Mucosa of stomach (tissue), 1 donor: ENCODE data around the gene TMC1.

Experiments used
- H3K27me3 ChIP-seq: one replicate; pipeline ENCODE4 v1.7.0; 2013; ENCODE audit warnings: mild to moderate bottlenecking, low read length; ENCODE audit not compliant: control insufficient read depth, insufficient read depth
- H3K36me3 ChIP-seq: one replicate; pipeline ENCODE4 v1.7.0; 2013; ENCODE audit warnings: low read length; ENCODE audit not compliant: control insufficient read depth, insufficient read depth
- H3K4me1 ChIP-seq: one replicate; pipeline ENCODE4 v1.7.0; 2013; ENCODE audit warnings: mild to moderate bottlenecking, low read length; ENCODE audit not compliant: control insufficient read depth, insufficient read depth
- H3K4me3 ChIP-seq: one replicate; pipeline ENCODE4 v1.7.0; 2013; ENCODE audit warnings: low read length
- H3K9ac ChIP-seq: one replicate; pipeline ENCODE4 v1.7.0; 2013; ENCODE audit warnings: mild to moderate bottlenecking, low read length, moderate library complexity
- H3K9me3 ChIP-seq: one replicate; pipeline ENCODE4 v1.7.0; 2013; ENCODE audit warnings: mild to moderate bottlenecking, low read length, moderate library complexity; ENCODE audit not compliant: control insufficient read depth
- donor health status: Pancreatic carcinoma.

Gene TMC1

GRCh38 chr9:72704688-72705375, 183.4 kb downstream of the TMC1 start:
- no peaks in the 10 kb centered on the region for H3K4me1 ChIP-seq
- no peaks in the 10 kb centered on the region for H3K27me3 ChIP-seq
- no peak overlapping the region for H3K4me3 ChIP-seq
- no peaks in the 10 kb centered on the region for H3K9me3 ChIP-seq
- no peaks in the 10 kb centered on the region for H3K36me3 ChIP-seq
- H3K9ac ChIP-seq: no peak overlapping the region

- H3K9me3 ChIP-seq: no peaks in the 10 kb centered on the region
- no peaks in the 10 kb centered on the region for H3K27me3 ChIP-seq
- no peak overlapping the region for H3K4me3 ChIP-seq
- H3K36me3 ChIP-seq: no peaks in the 10 kb centered on the region
- no peaks in the 10 kb centered on the region for H3K4me1 ChIP-seq
- H3K9ac ChIP-seq: no peak overlapping the region
Measured at GRCh38 chr9:72718503-72718902, 197.1 kb downstream of the TMC1 start.

GRCh38 chr9:72721067-72721466, 199.7 kb downstream of the TMC1 start:
- no peaks in the 10 kb centered on the region for H3K4me1 ChIP-seq
- H3K9ac ChIP-seq: no peak overlapping the region
- H3K36me3 ChIP-seq: no peaks in the 10 kb centered on the region
- H3K27me3 ChIP-seq: no peaks in the 10 kb centered on the region
- H3K4me3 ChIP-seq: no peak overlapping the region
- H3K9me3 ChIP-seq: no peaks in the 10 kb centered on the region

GRCh38 chr9:72726947-72727346, 205.5 kb downstream of the TMC1 start:
- H3K9me3 ChIP-seq: no peaks in the 10 kb centered on the region
- no peak overlapping the region for H3K4me3 ChIP-seq
- no peaks in the 10 kb centered on the region for H3K27me3 ChIP-seq
- H3K36me3 ChIP-seq: no peaks in the 10 kb centered on the region
- no peaks in the 10 kb centered on the region for H3K4me1 ChIP-seq
- no peak overlapping the region for H3K9ac ChIP-seq

GRCh38 chr9:72728031-72728770, 206.8 kb downstream of the TMC1 start:
- H3K9me3 ChIP-seq: no peaks in the 10 kb centered on the region
- no peaks in the 10 kb centered on the region for H3K36me3 ChIP-seq
- H3K9ac ChIP-seq: no peak overlapping the region
- no peak overlapping the region for H3K4me3 ChIP-seq
- no peaks in the 10 kb centered on the region for H3K27me3 ChIP-seq
- no peaks in the 10 kb centered on the region for H3K4me1 ChIP-seq

- no peaks in the 10 kb centered on the region for H3K27me3 ChIP-seq
- H3K9ac ChIP-seq: no peak overlapping the region
- H3K36me3 ChIP-seq: no peaks in the 10 kb centered on the region
- no peaks in the 10 kb centered on the region for H3K4me1 ChIP-seq
- no peaks in the 10 kb centered on the region for H3K9me3 ChIP-seq
- no peak overlapping the region for H3K4me3 ChIP-seq
Measured at GRCh38 chr9:72733895-72734294, 212.5 kb downstream of the TMC1 start.

- H3K27me3 ChIP-seq: no peaks in the 10 kb centered on the region
- H3K36me3 ChIP-seq: no peaks in the 10 kb centered on the region
- no peaks in the 10 kb centered on the region for H3K4me1 ChIP-seq
- no peaks in the 10 kb centered on the region for H3K9me3 ChIP-seq
- H3K9ac ChIP-seq: no peak overlapping the region
- H3K4me3 ChIP-seq: no peak overlapping the region
Measured at GRCh38 chr9:72734631-72735030, 213.2 kb downstream of the TMC1 start.

- Histone ChIP-seq H3K36me3 (no peaks in the 10 kb centered on the region), H3K27me3 (no peaks in the 10 kb centered on the region), H3K9me3 (no peaks in the 10 kb centered on the region), H3K4me3 (no peak overlapping the region), H3K4me1 (no peaks in the 10 kb centered on the region), H3K9ac (no peak overlapping the region)
Measured at GRCh38 chr9:72743836-72744235, 222.4 kb downstream of the TMC1 start.

- Histone ChIP-seq H3K36me3 (no peaks in the 10 kb centered on the region), H3K27me3 (no peaks in the 10 kb centered on the region), H3K4me3 (no peak overlapping the region), H3K4me1 (no peaks in the 10 kb centered on the region), H3K9me3 (no peaks in the 10 kb centered on the region), H3K9ac (no peak overlapping the region)
Measured at GRCh38 chr9:72749276-72749675, 227.9 kb downstream of the TMC1 start.

- Histone ChIP-seq H3K9me3 (no peaks in the 10 kb centered on the region), H3K4me3 (no peak overlapping the region), H3K27me3 (no peaks in the 10 kb centered on the region), H3K4me1 (no peaks in the 10 kb centered on the region), H3K9ac (no peak overlapping the region), H3K36me3 (no peaks in the 10 kb centered on the region)
Measured at GRCh38 chr9:72751541-72751940, 230.1 kb downstream of the TMC1 start.

- no peaks in the 10 kb centered on the region for H3K4me1 ChIP-seq
- H3K4me3 ChIP-seq: no peak overlapping the region
- H3K9me3 ChIP-seq: no peaks in the 10 kb centered on the region
- no peaks in the 10 kb centered on the region for H3K27me3 ChIP-seq
- H3K36me3 ChIP-seq: no peaks in the 10 kb centered on the region
- H3K9ac ChIP-seq: no peak overlapping the region
Measured at GRCh38 chr9:72753266-72753893, 232.0 kb downstream of the TMC1 start.

GRCh38 chr9:72755836-72756235, 234.4 kb downstream of the TMC1 start:
- Histone ChIP-seq H3K9me3 (no peaks in the 10 kb centered on the region), H3K27me3 (no peaks in the 10 kb centered on the region), H3K4me1 (no peaks in the 10 kb centered on the region), H3K9ac (no peak overlapping the region), H3K4me3 (no peak overlapping the region), H3K36me3 (no peaks in the 10 kb centered on the region)
